ENCODE measurements around the gene LLCFC1.

- TF ChIP-seq CTCF (IDR thresholded peaks at IDR 0.05) (no peak), POLR2A (IDR thresholded peaks at IDR 0.05) (no peak)
Measured at GRCh38 chr7:142901426-142902259, 37.6 kb upstream of the LLCFC1 start.

Data from adrenal gland (tissue), 5 donors.